CMK (cell line): Measurements from ENCODE around the gene SPAG5.
"Not testable (repeated sequence)": the region's sequence is repeated elsewhere in the genome, so short reads cannot be mapped to it uniquely, and the experiment has no call there.

Experiments used
- DNase-seq: peaks from one replicate; pipeline ENCODE4 v3.0.0-alpha.2; 2010; ENCODE audit warnings: low read depth

SPAG5 gene

GRCh38 chr17:28604031-28604430 lies 5.2 kb upstream of the SPAG5 start:
- not testable (repeated sequence) for DNase-seq

DNA sequence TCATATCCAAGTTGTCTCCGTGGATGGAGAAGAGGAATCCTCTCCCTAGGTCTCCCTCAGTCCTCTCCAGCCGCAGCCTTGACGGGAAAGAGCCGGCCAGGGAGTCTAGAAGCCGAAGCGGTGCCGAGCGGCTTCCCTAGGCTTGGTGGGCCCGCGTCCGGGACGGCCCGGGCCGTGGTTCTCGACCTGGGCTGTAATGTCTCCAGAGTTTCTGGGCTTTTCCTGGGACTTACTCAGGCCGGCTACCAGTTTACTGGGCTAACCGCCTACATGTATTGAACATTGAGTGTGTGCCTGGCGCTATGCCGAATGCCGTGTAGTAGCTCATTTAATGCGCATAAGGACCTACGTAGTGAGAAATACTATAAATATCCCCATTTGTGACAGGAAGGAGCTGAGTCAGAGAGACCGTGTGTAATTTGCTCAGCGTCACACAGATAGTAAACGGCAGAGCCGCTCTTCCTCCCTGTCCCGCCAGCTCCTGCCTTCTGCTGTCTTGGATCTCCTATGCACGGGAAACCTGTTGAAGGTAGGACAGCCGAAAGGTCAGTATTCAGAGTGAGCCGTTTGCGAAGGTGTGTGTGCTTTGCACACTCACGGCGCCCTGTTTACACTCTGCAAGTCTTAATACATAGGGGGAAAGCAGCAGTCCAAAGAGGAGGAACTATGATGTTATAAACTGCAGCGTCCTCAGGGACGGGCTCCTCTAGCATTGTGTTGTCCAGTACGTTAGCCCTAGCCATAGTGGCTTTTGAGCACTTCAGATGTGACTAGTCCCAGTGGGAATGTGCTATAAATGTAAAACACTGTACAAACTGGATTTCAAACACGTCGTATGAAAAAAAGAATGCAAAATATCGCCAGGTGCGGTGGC lies 723 bp upstream of the SPAG5 start:
- no peak for DNase-seq

DNA sequence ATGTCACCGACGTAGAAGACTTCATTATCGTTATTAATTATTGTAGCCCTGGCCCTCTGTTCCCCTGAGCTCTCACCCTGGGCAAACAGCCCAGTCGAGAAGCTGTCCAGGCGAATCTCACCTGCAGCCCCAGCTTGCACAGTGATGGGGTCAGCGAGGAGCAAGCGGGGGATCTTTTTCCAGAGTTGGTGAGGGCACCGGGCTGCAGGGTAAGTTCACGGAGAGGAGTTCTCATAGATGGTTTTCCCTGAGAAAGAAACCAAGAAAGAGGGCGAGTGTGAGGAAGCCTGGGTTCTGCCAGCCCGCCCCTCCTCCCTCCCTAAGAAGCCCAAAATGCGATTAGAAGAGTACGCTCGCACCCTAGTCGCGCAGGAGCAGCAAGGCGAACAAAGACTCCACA lies 436 bp downstream of the SPAG5 start:
- DNase-seq = no peak

DNA sequence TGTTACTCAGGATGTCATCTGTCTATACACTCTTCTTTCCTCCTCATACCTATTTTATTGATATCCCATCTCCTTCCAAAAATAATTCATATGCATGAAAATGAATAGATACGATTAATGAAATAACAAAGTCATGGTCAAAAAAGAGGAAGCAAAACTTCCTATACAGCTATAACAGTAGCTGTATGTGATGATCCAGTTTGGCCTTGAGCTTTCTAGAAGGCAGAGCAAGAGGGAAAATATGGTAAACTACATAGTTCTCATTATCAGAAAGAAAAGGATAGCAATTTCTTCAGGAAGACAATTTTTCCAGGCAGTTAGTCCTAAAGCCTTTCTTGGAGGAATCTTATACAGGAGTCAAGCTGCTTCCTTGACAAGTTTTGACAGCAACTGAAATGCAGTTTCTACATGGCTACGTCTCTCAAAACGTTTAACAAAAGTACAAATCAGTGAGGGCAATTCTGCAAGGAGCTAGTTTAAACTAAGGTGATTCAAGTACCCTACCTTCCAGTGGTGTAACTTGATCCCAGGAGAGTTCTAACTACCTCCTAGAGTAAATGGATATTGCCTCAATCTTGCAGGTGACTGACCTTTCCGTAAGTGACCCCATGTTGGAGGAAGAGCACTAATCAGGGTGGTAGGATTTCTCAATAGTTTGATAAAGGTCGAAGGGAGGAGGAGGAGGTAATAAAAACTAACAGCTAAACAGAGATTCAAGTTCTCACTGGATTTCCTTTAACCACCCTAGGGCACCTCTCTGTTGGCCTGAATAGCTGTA lies 1.0 kb downstream of the SPAG5 start:
- no peak for DNase-seq

GRCh38 chr17:28592260-28592659 lies 6.6 kb downstream of the SPAG5 start:
- DNase-seq = no peak

DNA sequence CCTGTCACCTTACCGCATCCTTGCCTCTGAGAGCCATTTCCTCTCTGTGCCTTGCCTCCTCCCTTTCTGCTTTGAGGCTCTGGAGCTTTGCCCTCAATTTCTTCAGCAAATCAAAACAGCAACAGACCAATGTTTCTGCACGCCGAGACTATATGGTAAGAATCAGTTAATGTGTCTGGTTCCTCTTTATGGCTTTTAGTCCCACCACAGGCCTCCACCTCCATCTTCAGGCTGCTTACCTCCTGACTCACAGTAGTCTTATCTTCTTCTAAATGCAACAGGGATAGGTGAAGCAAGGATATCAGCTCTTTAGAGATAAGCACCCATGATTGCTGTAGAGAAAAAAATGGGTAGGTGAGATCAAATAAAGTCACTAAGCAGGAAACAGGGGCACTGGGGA lies 13.0 kb downstream of the SPAG5 start:
- no peak for DNase-seq

DNA sequence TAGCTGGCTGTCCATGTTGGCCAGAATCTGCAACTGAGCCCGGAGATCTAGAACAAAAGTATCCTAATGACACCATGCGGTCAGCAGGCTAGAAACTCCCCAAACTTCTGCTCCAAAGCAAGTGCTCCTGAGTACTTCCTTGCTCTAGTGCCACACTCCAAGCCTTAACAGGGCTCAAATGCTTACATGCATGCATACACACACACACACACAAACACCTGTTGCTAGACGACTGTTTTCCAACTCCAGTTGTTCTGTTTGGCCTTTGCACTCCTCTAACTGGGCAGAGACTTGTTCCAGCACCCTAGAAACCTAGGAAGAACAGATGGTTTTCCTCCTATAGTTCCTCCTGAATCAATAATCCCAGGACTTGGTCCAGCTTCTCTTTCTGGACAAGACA lies 14.4 kb downstream of the SPAG5 start:
- no peak for DNase-seq

GRCh38 chr17:28582513-28582912 lies 16.3 kb downstream of the SPAG5 start:
- no peak for DNase-seq

DNA sequence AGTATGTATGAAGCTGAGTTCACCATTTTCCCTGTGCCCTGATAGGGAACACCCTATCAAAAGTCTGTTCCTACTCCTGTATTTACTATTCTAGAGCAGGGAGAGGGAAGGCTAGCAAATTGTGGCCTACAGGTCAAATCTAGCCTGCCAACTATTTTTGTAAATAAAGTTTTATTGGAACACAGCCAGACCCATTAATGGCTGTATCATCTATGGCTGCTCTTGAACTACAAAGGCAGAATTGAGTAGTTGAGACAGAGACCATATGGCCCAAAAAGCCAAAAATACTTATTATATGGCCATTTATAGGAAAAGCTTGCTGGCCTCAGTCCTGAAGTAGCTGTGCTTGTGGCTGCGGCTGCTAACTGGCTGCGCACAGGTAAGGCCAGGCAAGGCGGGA lies 17.9 kb downstream of the SPAG5 start:
- DNase-seq = no peak

DNA sequence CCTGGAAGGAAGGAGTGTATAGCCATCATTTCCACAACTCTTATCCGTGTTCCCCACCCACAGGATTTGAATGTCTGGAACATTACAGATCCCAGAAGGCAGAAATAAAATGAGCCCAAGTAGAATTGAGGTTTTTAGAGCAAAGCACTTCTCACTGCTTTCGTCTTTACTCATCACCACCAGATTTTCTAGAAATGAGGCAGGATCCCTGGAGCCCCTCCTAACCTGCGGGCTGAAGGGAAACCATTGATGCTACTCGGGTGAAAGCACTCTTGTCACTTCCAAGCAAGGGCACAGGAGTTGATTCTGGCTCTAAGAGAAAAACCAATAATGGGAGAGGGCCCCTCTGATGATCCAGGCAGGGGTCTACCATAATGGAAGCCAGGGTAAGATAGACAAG lies 19.3 kb downstream of the SPAG5 start:
- no peak for DNase-seq

- no peak for DNase-seq
Observed at GRCh38 chr17:28578246-28579195, 20.3 kb downstream of the SPAG5 start.

GRCh38 chr17:28577466-28577824 lies 21.4 kb downstream of the SPAG5 start:
- no peak for DNase-seq

GRCh38 chr17:28576758-28577465 lies 21.9 kb downstream of the SPAG5 start, which contains the start of gene ALDOC:
TSS of gene ALDOC (minus strand) at chr17:28576895. CDS start at chr17:28575532, 1,363 bp downstream.
- DNase-seq = peak; percentile 94

DNA sequence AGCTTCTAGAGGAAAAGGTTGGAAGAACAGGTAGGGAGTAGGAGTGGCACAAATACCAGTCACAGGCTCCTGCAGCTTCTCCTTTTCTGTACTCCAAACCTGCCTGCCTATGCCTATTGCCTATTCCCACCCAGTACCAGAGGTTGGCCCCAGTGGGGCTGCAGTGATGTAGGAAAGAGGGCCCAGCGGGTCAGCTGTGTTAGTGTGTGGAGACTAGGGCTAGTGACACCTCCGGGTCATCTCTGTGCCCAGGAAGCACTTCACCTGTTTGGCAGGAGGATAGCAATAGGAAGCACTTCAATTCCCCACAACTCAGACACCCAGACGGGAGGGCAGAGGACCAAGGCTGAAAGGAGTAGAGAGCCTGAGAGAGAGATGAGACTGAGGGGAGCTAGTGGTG lies 22.8 kb downstream of the SPAG5 start:
- DNase-seq = not testable (repeated sequence)

DNA sequence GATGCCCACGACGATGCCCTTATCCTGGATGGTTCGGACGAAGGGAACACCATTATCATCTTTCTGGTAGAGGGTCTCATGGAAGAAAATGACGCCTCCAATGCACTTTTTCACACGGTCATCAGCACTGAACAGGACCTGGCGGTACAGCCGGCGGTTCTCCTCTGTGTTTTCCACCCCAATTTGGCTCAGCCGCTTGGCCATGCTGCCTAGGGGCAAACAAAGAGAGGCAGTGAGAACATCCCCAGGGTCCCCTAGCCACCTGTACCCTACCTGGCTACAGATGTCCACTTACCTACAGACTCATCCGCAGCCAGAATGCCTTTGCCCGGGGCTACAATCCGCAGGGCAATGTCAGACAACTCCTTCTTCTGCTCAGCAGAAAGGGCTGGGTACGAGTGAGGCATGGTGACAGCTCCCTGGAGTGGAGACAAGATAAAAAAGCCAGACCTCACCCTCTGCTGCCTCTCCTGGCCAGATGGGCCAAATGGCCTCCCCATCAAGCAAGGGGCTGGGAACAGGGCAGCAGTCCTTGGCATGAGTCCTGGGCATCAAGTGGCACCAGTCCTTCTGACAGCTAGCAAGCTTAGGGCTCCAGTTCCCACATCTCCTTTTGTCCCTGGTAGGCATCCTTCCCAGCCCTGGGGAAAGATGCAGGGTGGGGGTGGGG lies 23.6 kb downstream of the SPAG5 start:
- no peak for DNase-seq

- DNase-seq = no peak
Observed at GRCh38 chr17:28574526-28574925, 24.3 kb downstream of the SPAG5 start.

GRCh38 chr17:28573966-28574480 lies 24.8 kb downstream of the SPAG5 start:
- DNase-seq = no peak

DNA sequence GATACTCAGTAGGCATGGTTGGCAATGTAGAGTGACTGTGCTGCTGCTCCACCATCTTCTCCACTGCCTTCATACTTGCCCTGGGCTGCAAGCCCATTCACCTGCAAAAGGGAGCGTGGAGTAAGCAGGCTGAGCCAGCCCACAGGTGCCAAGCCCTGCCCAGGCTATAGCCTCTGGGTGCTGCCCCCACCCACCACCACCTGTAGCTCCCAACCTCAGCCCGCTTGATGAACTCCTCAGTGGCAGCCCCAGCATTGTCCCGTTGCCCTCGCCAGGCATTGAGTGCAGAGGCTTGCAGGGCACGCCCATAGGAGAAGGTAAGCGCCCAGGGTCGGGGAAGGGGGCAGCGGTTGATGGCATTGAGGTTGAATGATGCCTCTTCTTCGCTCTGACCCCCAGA lies 25.3 kb downstream of the SPAG5 start:
- no peak for DNase-seq

- no peak for DNase-seq
Observed at GRCh38 chr17:28573040-28573380, 25.8 kb downstream of the SPAG5 start.

DNA sequence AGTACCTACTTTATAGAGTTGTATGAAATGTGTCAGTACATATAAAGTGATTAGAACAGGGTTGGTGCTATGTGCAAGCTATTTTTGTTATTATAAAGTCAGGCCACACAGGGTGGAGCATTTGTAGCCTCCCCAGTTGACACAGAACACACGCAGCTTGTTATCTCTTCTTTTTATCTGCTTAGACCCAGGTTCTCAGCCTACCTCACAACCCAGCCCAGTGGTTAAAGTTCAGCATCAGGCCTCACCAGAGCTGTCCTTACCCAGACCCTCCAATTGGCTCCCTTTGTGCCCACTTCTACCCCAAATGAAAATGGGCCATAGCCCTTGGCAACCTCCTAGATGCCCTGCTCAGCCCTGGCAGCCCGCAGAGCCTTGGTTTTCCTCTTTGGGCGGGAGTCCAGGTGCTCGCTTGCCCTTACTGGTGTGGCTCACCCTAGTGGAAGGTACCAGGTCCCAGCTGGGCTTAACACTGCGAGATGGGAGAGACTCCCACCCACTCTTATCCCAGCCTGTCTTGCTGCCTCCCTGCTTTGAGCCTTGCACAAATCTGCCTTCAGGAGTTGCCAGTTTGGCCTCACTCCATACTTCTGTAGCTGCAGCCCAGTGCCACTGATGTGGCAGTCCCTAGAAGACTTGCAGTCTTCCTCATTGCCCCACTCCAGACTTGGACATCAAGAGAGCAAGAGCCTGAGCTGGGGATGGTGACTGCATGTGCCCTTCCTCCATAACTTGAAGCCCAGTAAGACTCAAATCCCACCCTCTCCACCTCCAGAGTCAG lies 26.4 kb downstream of the SPAG5 start:
- DNase-seq = no peak
